Measurements from ENCODE around the gene ADD1.
A peak's percentile ranks its signal among the peaks of the same experiment; 100 is the strongest.

The ADD1 gene

DNA sequence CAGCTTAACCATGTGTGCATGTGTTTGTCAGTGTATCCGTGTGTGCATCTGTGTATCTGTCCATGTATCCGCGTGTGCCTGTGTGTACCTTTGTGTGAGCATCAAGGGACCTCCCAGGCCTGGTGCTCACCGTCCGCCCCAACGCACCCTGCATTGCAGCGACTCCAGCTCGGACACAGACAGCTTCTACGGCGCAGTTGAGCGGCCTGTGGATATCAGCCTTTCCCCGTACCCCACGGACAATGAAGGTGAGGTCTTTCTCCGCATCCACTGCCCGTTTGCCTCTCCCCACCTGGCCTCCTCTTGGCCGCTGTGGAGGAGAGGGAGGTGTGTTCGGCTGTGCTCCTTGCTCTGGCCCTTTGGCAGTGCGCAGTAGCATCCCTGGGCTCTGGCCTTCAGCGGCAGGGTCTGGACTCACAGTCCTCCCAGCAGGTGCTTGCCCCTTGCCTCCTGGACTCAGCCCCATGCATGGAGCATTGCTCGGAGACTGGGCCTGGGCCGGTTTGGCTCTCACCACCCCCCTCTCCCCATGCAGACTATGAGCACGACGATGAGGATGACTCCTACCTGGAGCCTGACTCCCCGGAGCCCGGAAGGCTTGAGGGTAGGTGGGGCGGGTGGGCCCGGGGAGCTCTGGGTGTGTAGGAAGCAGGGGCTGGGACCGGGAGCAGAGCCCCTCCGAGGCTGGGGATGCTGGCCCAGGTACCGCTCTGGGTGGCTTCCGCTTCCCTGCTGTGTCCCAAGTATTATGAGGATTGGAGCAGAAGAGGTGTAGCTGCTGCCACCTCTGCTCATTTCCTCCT lies 16.4 kb upstream of the ADD1 start:
- intact Hi-C loops (cut with DNase I; ENCODE audit: low total_unique reads), result no loop called here
- no peak overlapping the region for H3K4me3 ChIP-seq
- peaks cover 0 to 99% (median 50%) of the 10 kb centered on the region in 3 donors for H3K36me3 ChIP-seq
- peak in 1 of 2 donors; percentile 49 for DNase-seq
- H3K27ac ChIP-seq, result no peak overlapping the region
- TF ChIP-seq, protein P1, sequence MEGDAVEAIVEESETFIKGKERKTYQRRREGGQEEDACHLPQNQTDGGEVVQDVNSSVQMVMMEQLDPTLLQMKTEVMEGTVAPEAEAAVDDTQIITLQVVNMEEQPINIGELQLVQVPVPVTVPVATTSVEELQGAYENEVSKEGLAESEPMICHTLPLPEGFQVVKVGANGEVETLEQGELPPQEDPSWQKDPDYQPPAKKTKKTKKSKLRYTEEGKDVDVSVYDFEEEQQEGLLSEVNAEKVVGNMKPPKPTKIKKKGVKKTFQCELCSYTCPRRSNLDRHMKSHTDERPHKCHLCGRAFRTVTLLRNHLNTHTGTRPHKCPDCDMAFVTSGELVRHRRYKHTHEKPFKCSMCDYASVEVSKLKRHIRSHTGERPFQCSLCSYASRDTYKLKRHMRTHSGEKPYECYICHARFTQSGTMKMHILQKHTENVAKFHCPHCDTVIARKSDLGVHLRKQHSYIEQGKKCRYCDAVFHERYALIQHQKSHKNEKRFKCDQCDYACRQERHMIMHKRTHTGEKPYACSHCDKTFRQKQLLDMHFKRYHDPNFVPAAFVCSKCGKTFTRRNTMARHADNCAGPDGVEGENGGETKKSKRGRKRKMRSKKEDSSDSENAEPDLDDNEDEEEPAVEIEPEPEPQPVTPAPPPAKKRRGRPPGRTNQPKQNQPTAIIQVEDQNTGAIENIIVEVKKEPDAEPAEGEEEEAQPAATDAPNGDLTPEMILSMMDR (IDR thresholded peaks at IDR 0.05), result no peak
- no peaks in the 10 kb centered on the region for H3K27me3 ChIP-seq
- H3K9me3 ChIP-seq, result no peaks in the 10 kb centered on the region
- peaks cover 0 to 16% (median 13%) of the 10 kb centered on the region in 4 donors for H3K4me1 ChIP-seq

DNA sequence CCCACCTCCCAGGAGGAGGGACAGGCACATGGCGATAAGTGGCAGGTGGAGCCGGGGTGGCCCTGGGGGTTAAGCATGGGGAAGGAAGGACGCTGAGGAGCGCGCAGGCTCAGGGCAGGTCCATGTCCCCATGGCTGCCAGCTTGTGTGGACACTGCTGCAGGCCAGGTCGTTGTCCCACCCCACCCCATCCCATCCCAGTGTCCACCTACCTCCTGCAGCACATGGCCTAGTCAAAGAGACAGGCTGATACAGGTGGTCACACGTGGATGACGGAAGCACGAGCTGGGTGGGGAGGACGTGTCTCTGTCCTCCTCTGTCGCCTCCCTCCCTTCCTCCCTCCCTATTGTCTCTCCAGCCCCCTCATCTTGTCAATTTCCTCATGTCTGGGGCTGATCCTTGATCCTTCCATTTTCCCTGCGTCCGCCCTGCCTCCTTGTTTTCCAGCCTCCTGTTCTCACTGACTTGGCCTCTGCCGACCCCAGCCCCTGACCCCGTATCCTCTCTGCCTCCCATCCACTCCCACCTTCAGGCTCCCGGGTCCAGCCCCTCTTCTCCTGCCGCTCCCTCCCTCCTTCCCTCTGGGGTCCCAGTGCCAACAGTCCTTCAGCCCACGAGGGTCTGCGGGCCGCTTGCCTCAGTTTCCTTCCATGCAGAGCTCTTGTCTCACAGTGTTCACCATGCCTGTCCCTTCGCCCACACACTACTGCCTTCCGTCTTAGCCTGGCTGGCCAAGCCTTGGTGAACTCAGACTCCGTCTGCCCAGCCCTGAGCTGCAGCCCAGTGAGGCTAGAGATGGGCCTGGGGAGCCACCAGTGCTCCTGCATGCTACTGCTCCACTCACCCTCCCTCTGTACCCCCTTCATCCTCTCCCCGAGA lies 15.5 kb upstream of the ADD1 start:
- peak in 1 of 2 donors; percentile 50 for DNase-seq
- peaks cover 0 to 99% (median 49%) of the 10 kb centered on the region in 3 donors for H3K36me3 ChIP-seq
- no peak overlapping the region for H3K4me3 ChIP-seq
- no peaks in the 10 kb centered on the region for H3K27me3 ChIP-seq
- H3K9me3 ChIP-seq, result no peaks in the 10 kb centered on the region
- H3K27ac ChIP-seq, result no peak overlapping the region
- intact Hi-C loops (cut with DNase I; ENCODE audit: low total_unique reads), result no loop called here
- peaks cover 0 to 16% (median 13%) of the 10 kb centered on the region in 4 donors for H3K4me1 ChIP-seq
- TF ChIP-seq, protein P1 (IDR thresholded peaks at IDR 0.05), result no peak

DNA sequence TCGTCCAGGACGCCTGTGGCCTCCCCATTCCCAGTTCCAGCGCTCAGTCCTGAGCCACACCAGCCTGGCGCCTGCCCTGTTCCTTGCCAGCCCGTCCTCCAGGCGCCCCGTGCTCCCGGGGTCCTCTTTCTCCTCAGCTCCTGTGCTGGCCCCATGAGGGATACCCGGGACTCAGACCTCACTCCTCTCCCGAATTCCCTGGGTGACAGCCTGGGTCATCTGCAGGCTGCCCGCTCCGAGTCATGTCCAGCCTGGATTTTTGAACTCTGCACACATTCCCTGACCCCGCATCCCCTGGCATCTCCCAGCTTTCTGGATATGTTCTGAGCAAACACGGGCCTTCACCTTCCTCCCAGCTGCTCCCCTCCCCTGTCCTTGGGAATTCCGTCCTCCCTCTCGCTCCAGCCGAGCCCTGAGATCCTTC lies 14.9 kb upstream of the ADD1 start:
- TF ChIP-seq, protein P1 (IDR thresholded peaks at IDR 0.05), result no peak
- intact Hi-C loops (cut with DNase I; ENCODE audit: low total_unique reads), result no loop called here
- DNase-seq, result peak in 1 of 2 donors; percentile 51
- Histone ChIP-seq H3K4me1 (peaks cover 0 to 11% (median 9%) of the 10 kb centered on the region in 4 donors), H3K27ac (no peak overlapping the region), H3K27me3 (no peaks in the 10 kb centered on the region), H3K9me3 (no peaks in the 10 kb centered on the region), H3K4me3 (no peak overlapping the region), H3K36me3 (peaks cover 0 to 99% (median 46%) of the 10 kb centered on the region in 3 donors)

DNA sequence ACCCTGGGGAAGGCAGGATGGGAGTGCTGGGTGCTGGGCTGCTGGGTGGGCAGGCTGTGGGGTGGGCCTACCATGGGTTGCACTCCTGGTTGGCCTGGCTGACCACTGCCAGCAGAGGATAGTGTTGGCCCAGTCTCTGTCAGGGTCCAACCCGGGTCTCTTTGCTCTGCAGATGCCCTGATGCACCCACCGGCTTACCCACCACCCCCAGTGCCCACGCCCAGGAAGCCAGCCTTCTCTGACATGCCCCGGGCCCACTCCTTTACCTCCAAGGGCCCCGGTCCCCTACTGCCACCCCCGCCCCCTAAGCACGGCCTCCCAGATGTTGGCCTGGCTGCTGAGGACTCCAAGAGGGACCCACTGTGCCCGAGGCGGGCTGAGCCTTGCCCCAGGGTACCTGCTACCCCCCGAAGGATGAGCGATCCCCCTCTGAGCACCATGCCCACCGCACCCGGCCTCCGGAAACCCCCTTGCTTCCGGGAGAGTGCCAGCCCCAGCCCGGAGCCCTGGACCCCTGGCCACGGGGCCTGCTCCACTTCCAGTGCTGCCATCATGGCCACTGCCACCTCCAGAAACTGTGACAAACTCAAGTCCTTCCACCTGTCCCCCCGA lies 14.2 kb upstream of the ADD1 start:
- H3K4me3 ChIP-seq, result no peak overlapping the region
- H3K27ac ChIP-seq, result no peak overlapping the region
- H3K27me3 ChIP-seq, result no peaks in the 10 kb centered on the region
- no peaks in the 10 kb centered on the region for H3K9me3 ChIP-seq
- peaks cover 0 to 99% (median 44%) of the 10 kb centered on the region in 3 donors for H3K36me3 ChIP-seq
- peaks cover 0 to 5% (median 2%) of the 10 kb centered on the region in 4 donors for H3K4me1 ChIP-seq
- peak in 1 of 2 donors; percentile 63 for DNase-seq
- intact Hi-C loops (cut with DNase I; ENCODE audit: low total_unique reads), result no loop called here
- TF ChIP-seq, protein P1 (IDR thresholded peaks at IDR 0.05), result no peak

DNA sequence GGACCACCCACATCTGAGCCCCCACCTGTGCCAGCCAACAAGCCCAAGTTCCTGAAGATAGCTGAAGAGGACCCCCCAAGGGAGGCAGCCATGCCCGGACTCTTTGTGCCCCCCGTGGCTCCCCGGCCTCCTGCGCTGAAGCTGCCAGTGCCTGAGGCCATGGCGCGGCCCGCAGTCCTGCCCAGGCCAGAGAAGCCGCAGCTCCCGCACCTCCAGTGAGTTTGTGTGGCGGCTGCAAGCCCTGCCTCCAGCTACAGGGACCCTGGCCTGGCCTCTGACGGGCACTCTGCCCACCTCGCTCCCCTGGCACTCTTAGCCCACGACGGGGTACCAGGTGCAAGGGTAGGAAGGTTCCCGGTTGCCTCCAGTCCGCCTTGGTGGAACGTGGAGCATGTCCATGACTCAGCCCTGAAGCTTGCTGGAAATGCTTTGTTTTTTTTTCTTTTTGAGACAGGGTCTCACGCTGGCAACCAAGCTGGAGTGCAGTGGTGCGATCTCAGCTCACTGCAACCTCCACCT lies 13.7 kb upstream of the ADD1 start:
- Histone ChIP-seq H3K4me1 (no peaks in the 10 kb centered on the region), H3K36me3 (peaks cover 0 to 97% (median 44%) of the 10 kb centered on the region in 3 donors), H3K27me3 (no peaks in the 10 kb centered on the region), H3K9me3 (no peaks in the 10 kb centered on the region), H3K27ac (no peak overlapping the region), H3K4me3 (no peak overlapping the region)
- TF ChIP-seq, protein P1 (IDR thresholded peaks at IDR 0.05), result no peak
- intact Hi-C loops (cut with DNase I; ENCODE audit: low total_unique reads), result no loop called here
- DNase-seq, result peak in 1 of 2 donors; percentile 55
